NCI-H2227 (cell line): Measurements from ENCODE around the gene EHD1.
"Not testable (repeated sequence)": the region's sequence is repeated elsewhere in the genome, so short reads cannot be mapped to it uniquely, and the experiment has no call there.

ENCODE experiments used
- DNase-seq: peaks from one replicate; lab custom pipeline; 2025; ENCODE audit not compliant: unreplicated experiment; lab: John Stamatoyannopoulos, UW

EHD1 gene

GRCh38 chr11:64832467-64833197 lies 45.8 kb downstream of the EHD1 start:
- no peak for DNase-seq

GRCh38 chr11:64831411-64831891 lies 47.0 kb downstream of the EHD1 start:
- peak; percentile 63 for DNase-seq

- no peak for DNase-seq
Measured at GRCh38 chr11:64829536-64830251, 48.7 kb downstream of the EHD1 start.

- no peak for DNase-seq
Measured at GRCh38 chr11:64827451-64827839, 51.0 kb downstream of the EHD1 start.

GRCh38 chr11:64826578-64827450 lies 51.6 kb downstream of the EHD1 start:
- DNase-seq: no peak

- no peak for DNase-seq
Measured at GRCh38 chr11:64826062-64826461, 52.4 kb downstream of the EHD1 start.

GRCh38 chr11:64823568-64824119 lies 54.8 kb downstream of the EHD1 start:
- DNase-seq: no peak

- no peak for DNase-seq
Measured at GRCh38 chr11:64817476-64817875, 60.9 kb downstream of the EHD1 start.

- DNase-seq: not testable (repeated sequence)
Measured at GRCh38 chr11:64815433-64815832, 63.0 kb downstream of the EHD1 start.

- no peak for DNase-seq
Measured at GRCh38 chr11:64814712-64815187, 63.7 kb downstream of the EHD1 start.

- no peak for DNase-seq
Measured at GRCh38 chr11:64813826-64814225, 64.6 kb downstream of the EHD1 start.

- DNase-seq: peak; percentile 69
Measured at GRCh38 chr11:64810891-64811272, 67.5 kb downstream of the EHD1 start.

GRCh38 chr11:64810271-64810890 lies 68.0 kb downstream of the EHD1 start, which contains the start of gene MEN1:
Gene MEN1 (minus strand): TSS chr11:64810551. CDS start chr11:64810109, 442 bp downstream.
- peak; percentile 99 for DNase-seq

GRCh38 chr11:64809781-64810241 lies 68.6 kb downstream of the EHD1 start:
- peak; percentile 53 for DNase-seq

- no peak for DNase-seq
Measured at GRCh38 chr11:64805481-64805880, 72.9 kb downstream of the EHD1 start.

GRCh38 chr11:64804346-64805210 lies 73.8 kb downstream of the EHD1 start:
- peak; percentile 33 for DNase-seq

GRCh38 chr11:64803846-64804345 lies 74.5 kb downstream of the EHD1 start:
- DNase-seq: peak; percentile 59

- DNase-seq: peak; percentile 94
Measured at GRCh38 chr11:64803158-64803845, 75.1 kb downstream of the EHD1 start, which contains the start of gene MAP4K2. Gene MAP4K2 (minus strand): TSS chr11:64803214. CDS start chr11:64803149, 65 bp downstream.
